Pancreas (tissue), 10 donors: ENCODE measurements around the gene CBARP. TPM values are rescaled to one million over a fixed set of nuclear protein-coding genes. Genes with fewer than 3 reads are reported as not detected.
A peak's percentile ranks its signal among the peaks of the same experiment; 100 is the strongest.

Source experiments
- ATAC-seq, 4 donors: fragments of 200-7000 bp; cut with Tn5 transposase; one replicate each; pipeline versions ENCODE4 v1.8.0 to v1.9.1; 2020; ENCODE audit warnings: mild to moderate bottlenecking in 4 of 4, moderate library complexity in 4 of 4
- DNase-seq, 6 donors: peaks; one replicate each; pipeline ENCODE4 v3.0.0-alpha.2; 2020
- FAIRE-seq: peaks from 2 replicates; lab custom pipeline; 2012; peaks lifted over from hg19 to GRCh38; lab: Jason Lieb, UNC
- H3K27ac ChIP-seq, 4 donors: fragments of 200-600 bp; sonication (generic); 1 replicate in 3 of 4; 2 replicates in 1 of 4; pipeline versions ENCODE4 v1.5.0 to v1.8.0; 2020
- H3K27me3 ChIP-seq, 4 donors: fragments of 200-600 bp; one replicate each; pipeline ENCODE4 v1.8.0; 2021
- H3K36me3 ChIP-seq, 3 donors: fragments of 200-600 bp; sonication (generic) in 1 of 3; one replicate each; pipeline versions ENCODE4 v1.5.0 to v1.8.0; 2020 to 2021
- H3K4me1 ChIP-seq, 3 donors: fragments of 200-600 bp; one replicate each; pipeline ENCODE4 v1.8.0; 2021
- H3K4me3 ChIP-seq, 4 donors: fragments of 200-600 bp; sonication (generic) in 2 of 4; one replicate each; pipeline versions ENCODE4 v1.5.0 to v1.8.0; 2020 to 2021
- H3K9me3 ChIP-seq, 4 donors: fragments of 200-600 bp; one replicate each; pipeline ENCODE4 v1.8.0; 2021
- WGBS, 2 donors: extraction: QIAGEN DNeasy Blood & Tissue Kit; methylation state at CpG; one replicate each; pipeline ENCODE4 v1.1.7; 2013; 5-methylcytosine and 5-hydroxymethylcytosine counted together
- intact Hi-C, 3 donors: fragments of 100-400 bp; cut with DNase I; formaldehyde crosslinking; loops; one replicate each; pipeline versions ENCODE4 v1.11.1 to v1.14.2; 2022
- polyA plus RNA-seq, 2 donors: library from polyadenylated mRNA; stranded (reverse); fragments of 200-250 nt; gene quantifications; one replicate each; pipeline ENCODE4 v1.2.3, GENCODE V29; 2013
- total RNA-seq, 6 donors: library from RNA; stranded (reverse); fragmentation: NEBNext Ultra II Directional in 4 of 6; extraction: Animal tissue kit (Norgen Biotek cat#: 25700) in 4 of 6; gene quantifications; one replicate each; pipeline versions ENCODE4 v1.2.1 to v1.2.4, GENCODE V29; 2021 to 2023
- TF ChIP-seq, protein P1 (sequence below), 4 donors: fragments of 200-600 bp; sonication (generic) in 3 of 4; IDR thresholded peaks; one replicate each; pipeline versions ENCODE4 v1.5.0 to v1.8.0; 2021; ENCODE audit warnings: antibody characterized with exemption in 4 of 4
- donor health status: healthy with polysubstance abuse.
- donor health status: DM: no; HTN: no; CAD: no; lungs with moderate emphysema.
- donor health status: DM: no; HTN: no; CAD: no.
- donor health status: control.
- donor health status: control.
- donor health status: Bipolar disorder and iron deficiency.
- donor health status: DM: yes; HTN: yes; CAD: no.
- donor health status: DM: no; HTN: no; CAD: no.
- donor health status: DM: no; HTN: no; CAD: no.
- donor health status: DM: yes; HTN: yes; CAD: no.

The CBARP gene
- total and polyA plus RNA-seq, 8 donors: 0.16 to 2.6 (median 0.74) TPM

DNA sequence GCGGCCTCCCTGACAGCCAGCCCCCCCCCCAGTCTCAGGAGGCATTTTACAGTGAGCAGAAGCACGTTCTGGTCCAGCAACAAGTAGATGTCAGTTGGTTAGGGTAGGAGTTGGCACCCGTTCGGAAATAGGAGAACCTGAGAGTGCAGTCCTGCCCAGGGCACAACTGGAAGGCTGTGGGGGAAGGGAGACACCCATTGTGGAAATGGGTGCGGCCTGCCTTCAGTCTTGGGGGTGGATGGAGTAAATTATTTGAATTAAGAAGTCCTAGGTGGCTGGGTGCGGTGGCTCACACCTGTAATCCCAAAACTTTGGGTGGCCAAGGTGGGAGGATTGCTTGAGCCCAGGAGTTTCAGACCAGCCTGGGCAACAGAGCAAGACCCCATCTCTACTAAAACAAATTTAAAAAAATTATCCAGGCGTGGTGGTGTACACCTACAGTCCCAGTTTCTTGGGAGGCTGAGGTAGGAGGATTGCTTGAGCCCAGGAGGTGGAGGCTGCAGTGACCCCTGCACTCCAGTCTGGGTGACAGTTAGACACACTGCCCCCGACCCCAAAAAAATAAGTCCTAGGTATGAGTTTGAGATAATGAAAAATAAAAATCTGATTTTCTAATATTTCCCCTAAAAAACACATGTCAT is 32.5 kb upstream of the CBARP start:
- DNase-seq (peak in 1 of 6 donors; percentile 62), ATAC-seq (no peak), FAIRE-seq (no peak)
- peaks cover 49 to 67% (median 60%) of the 10 kb centered on the region in 3 donors for H3K4me1 ChIP-seq
- H3K27me3 ChIP-seq: no peaks in the 10 kb centered on the region
- TF ChIP-seq, protein P1, sequence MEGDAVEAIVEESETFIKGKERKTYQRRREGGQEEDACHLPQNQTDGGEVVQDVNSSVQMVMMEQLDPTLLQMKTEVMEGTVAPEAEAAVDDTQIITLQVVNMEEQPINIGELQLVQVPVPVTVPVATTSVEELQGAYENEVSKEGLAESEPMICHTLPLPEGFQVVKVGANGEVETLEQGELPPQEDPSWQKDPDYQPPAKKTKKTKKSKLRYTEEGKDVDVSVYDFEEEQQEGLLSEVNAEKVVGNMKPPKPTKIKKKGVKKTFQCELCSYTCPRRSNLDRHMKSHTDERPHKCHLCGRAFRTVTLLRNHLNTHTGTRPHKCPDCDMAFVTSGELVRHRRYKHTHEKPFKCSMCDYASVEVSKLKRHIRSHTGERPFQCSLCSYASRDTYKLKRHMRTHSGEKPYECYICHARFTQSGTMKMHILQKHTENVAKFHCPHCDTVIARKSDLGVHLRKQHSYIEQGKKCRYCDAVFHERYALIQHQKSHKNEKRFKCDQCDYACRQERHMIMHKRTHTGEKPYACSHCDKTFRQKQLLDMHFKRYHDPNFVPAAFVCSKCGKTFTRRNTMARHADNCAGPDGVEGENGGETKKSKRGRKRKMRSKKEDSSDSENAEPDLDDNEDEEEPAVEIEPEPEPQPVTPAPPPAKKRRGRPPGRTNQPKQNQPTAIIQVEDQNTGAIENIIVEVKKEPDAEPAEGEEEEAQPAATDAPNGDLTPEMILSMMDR (IDR thresholded peaks at IDR 0.05): no peak
- 6 to 7% methylated on average over 8 of the region's 8 CpGs for WGBS, 2 donors
- peak overlapping the region; percentile 87 to 100 (median 97) for H3K27ac ChIP-seq
- H3K4me3 ChIP-seq: peak overlapping the region; percentile 37 to 94 (median 70)
- intact Hi-C loops: no loop called here
- no peaks in the 10 kb centered on the region for H3K9me3 ChIP-seq
- peaks cover 5 to 40% (median 34%) of the 10 kb centered on the region in 3 donors for H3K36me3 ChIP-seq

DNA sequence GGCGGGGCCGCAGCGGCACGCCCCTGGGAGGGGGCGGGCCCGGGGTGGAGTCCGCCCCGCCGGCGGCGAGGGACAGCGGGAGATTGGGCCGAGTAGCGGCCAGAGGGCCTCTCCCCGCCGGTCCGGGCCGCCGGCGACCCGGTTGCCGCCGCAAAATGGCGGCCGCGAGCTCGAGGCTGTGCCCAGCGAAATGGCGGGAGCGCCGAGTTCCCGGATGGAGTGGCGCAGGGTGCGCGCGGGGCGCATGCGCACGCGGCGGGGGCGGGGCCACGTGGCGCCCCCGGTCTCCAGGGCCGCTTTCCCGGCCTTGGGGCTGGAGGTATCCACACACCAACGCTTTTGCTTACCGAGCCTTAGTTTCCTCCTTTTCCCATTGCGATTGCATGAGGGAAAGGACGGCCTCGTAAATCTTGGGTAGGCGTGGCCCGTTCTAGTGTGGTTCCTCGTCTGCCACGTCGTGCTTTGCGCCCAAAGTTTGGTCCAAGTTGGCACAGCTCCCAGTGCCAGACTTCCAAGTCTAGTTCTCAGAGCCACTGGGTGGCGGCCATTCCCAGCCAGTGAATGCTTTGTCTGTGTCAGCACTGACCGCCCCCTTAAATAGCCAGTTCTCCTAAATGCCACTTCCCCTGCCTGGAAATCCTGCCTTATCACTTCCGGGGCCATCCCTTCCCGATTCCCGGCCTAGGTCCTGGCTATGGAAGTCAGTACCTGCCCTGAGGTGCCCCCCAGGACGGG is 31.8 kb upstream of the CBARP start:
- TF ChIP-seq, protein P1 (IDR thresholded peaks at IDR 0.05): no peak

DNA sequence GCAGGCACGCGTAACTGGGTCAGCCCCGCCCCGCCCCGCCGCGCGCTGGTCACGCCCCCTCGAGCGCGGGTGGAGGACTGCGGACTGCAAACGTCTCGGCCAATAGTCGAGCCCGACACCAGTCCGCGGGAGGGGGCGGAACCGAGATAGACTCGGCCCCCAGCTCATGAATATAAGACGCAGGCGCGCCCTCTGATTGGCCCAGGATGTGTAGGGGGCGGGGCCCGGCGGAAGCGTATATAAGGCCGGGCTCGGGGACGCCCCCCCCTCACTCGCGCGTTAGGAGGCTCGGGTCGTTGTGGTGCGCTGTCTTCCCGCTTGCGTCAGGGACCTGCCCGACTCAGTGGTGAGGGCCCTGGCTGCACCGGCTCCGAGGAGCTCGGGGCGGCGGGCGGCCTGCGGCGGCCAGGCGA is 31.3 kb upstream of the CBARP start, which contains the start of gene CIRBP:
CIRBP (plus strand) TSS at position 268 of the 413 bp plus-strand sequence. CDS start 1,602 bp downstream, outside the sequence.
- ATAC-seq (peak; percentile 72 to 77 (median 76)), DNase-seq (peak; percentile 98 to 100 (median 100)), FAIRE-seq (peak; percentile 71)
- Histone ChIP-seq H3K9me3 (no peaks in the 10 kb centered on the region), H3K4me3 (peak within 1 kb of the TSS; percentile 37 to 94 (median 70)), H3K27me3 (no peaks in the 10 kb centered on the region), H3K36me3 (peaks cover 3 to 30% (median 28%) of the 10 kb centered on the region in 3 donors), H3K4me1 (peaks cover 40 to 57% (median 53%) of the 10 kb centered on the region in 3 donors), H3K27ac (peak within 1 kb of the TSS; percentile 87 to 100 (median 97))
- TF ChIP-seq, protein P1 (IDR thresholded peaks at IDR 0.05): no peak
- intact Hi-C loops: no loop called here
- 0% methylated on average over 34 to 50 of the region's 50 CpGs for WGBS, 2 donors

More for the DNA sequence above, 31.8 kb upstream of the CBARP start:
- Histone ChIP-seq H3K4me3 (peak overlapping the region; percentile 37 to 94 (median 70)), H3K27ac (peak overlapping the region; percentile 87 to 100 (median 97)), H3K36me3 (peaks cover 5 to 36% (median 34%) of the 10 kb centered on the region in 3 donors), H3K9me3 (no peaks in the 10 kb centered on the region), H3K4me1 (peaks cover 46 to 62% (median 59%) of the 10 kb centered on the region in 3 donors), H3K27me3 (no peaks in the 10 kb centered on the region)
- intact Hi-C loops: no loop called here
- FAIRE-seq: no peak
- peak; percentile 84 to 96 (median 92) for DNase-seq
- ATAC-seq: peak; percentile 31 to 61 (median 42)
- 0% methylated on average over 55 to 64 of the region's 64 CpGs for WGBS, 2 donors

- FAIRE-seq: no peak
- TF ChIP-seq, protein P1 (IDR thresholded peaks at IDR 0.05): no peak
- 46 to 52% methylated on average over 38 to 40 of the region's 40 CpGs for WGBS, 2 donors
- H3K27me3 ChIP-seq: no peaks in the 10 kb centered on the region
- intact Hi-C loops: no loop called here
- H3K9me3 ChIP-seq: no peaks in the 10 kb centered on the region
- peak in 4 of 6 donors; percentile 48 to 72 (median 58) for DNase-seq
- H3K27ac ChIP-seq: peak overlapping the region in 3 of 4 donors; percentile 96 to 100 (median 98)
- peaks cover 37 to 54% (median 48%) of the 10 kb centered on the region in 3 donors for H3K4me1 ChIP-seq
- ATAC-seq: no peak
- H3K36me3 ChIP-seq: peaks cover 3 to 24% (median 22%) of the 10 kb centered on the region in 3 donors
- peak overlapping the region in 1 of 4 donors; percentile 70 for H3K4me3 ChIP-seq
Measured at GRCh38 chr19:1268226-1269064, 30.6 kb upstream of the CBARP start.
